IMR-90 (cell line): ENCODE data around the gene SLC38A1. TPM values are rescaled to one million over a fixed set of nuclear protein-coding genes. Genes with fewer than 3 reads are reported as not detected.

Experiments used
- ATAC-seq: fragments of 200-7000 bp; cut with Tn5 transposase; 2 replicates; pipeline ENCODE4 v1.9.1; 2020; ENCODE audit warnings: low read depth, mild to moderate bottlenecking, moderate library complexity
- BruUV-seq: library from RNA; stranded (reverse); fragments of 400-500 nt; replicated peaks from 2 replicates; lab custom pipeline; 2021; lab: Mats Ljungman, UMichigan
- CTCF ChIA-PET: fragments of 300-600 bp; formaldehyde crosslinking; extraction: SDS; loops from one replicate; lab custom pipeline; 2021; ENCODE audit warnings: antibody characterized with exemption; lab: Yijun Ruan, JAX
- POLR2A ChIA-PET: fragments of 300-600 bp; sonication (Branson Sonifier 250); formaldehyde crosslinking; loops from one replicate; lab custom pipeline; 2022; ENCODE audit warnings: antibody characterized with exemption; ENCODE audit not compliant: unreplicated experiment; lab: Charles Lee
- DNase-seq: peaks from one replicate; pipeline ENCODE4 v3.0.0; 2013
- H2AFZ ChIP-seq: replicated peaks from 2 replicates; pipeline ENCODE3; 2013; ENCODE audit warnings: low read length, mild to moderate bottlenecking; ENCODE audit not compliant: poor library complexity
- H2AK5ac ChIP-seq: 2 replicates; pipeline ENCODE4 v1.6.1; 2013; ENCODE audit warnings: low read depth, low read length, inconsistent platforms
- H2AK9ac ChIP-seq: replicated peaks from 2 replicates; pipeline ENCODE3; 2013; ENCODE audit warnings: mild to moderate bottlenecking, low read depth, low read length, moderate library complexity; ENCODE audit not compliant: poor library complexity
- H2BK120ac ChIP-seq: 2 replicates; pipeline ENCODE4 v1.6.1; 2013; ENCODE audit warnings: low read depth, low read length, inconsistent platforms
- H2BK15ac ChIP-seq: 3 replicates; pipeline ENCODE4 v1.6.1; 2013; ENCODE audit warnings: low read depth, low read length, inconsistent platforms
- H2BK20ac ChIP-seq: 2 replicates; pipeline ENCODE4 v1.6.1; 2013; ENCODE audit warnings: low read depth, mild to moderate bottlenecking, inconsistent platforms, low read length, moderate library complexity
- H2BK5ac ChIP-seq: 2 replicates; pipeline ENCODE4 v1.6.1; 2013; ENCODE audit warnings: mild to moderate bottlenecking, low read depth, low read length, inconsistent platforms; ENCODE audit not compliant: poor library complexity, severe bottlenecking
- H3K14ac ChIP-seq: replicated peaks from 2 replicates; pipeline ENCODE4 v1.6.1; 2013; ENCODE audit warnings: low read depth, low read length, inconsistent platforms
- H3K18ac ChIP-seq: 2 replicates; pipeline ENCODE4 v1.6.1; 2013; ENCODE audit warnings: low read depth, low read length, control low read depth
- H3K23ac ChIP-seq: 2 replicates; pipeline ENCODE4 v1.6.1; 2013; ENCODE audit warnings: low read depth, low read length, inconsistent platforms
- H3K27ac ChIP-seq: 2 replicates; pipeline ENCODE4 v1.5.1; 2013; ENCODE audit warnings: mild to moderate bottlenecking, control low read depth, low read length; ENCODE audit not compliant: insufficient read depth
- H3K27me3 ChIP-seq: 2 replicates; pipeline ENCODE4 v1.6.1; 2013; ENCODE audit warnings: low read length; ENCODE audit not compliant: control insufficient read depth, insufficient read depth
- H3K36me3 ChIP-seq: 2 replicates; pipeline ENCODE4 v1.6.1; 2013; ENCODE audit warnings: low read length, mixed read lengths; ENCODE audit not compliant: control insufficient read depth, insufficient read depth
- H3K4ac ChIP-seq: 2 replicates; pipeline ENCODE4 v1.6.1; 2013; ENCODE audit warnings: low read depth, low read length, inconsistent platforms
- H3K4me1 ChIP-seq: 2 replicates; pipeline ENCODE4 v1.6.1; 2013; ENCODE audit warnings: low read length, mixed read lengths; ENCODE audit not compliant: control insufficient read depth, insufficient read depth
- H3K4me2 ChIP-seq: 2 replicates; pipeline ENCODE4 v1.6.1; 2013; ENCODE audit warnings: low read depth, mild to moderate bottlenecking, control low read depth, low read length, moderate library complexity
- H3K4me3 ChIP-seq: 2 replicates; pipeline ENCODE4 v1.5.1; 2013; ENCODE audit warnings: low read depth, mild to moderate bottlenecking, control low read depth, low read length, moderate library complexity; ENCODE audit not compliant: insufficient read depth
- H3K56ac ChIP-seq: 2 replicates; pipeline ENCODE4 v1.6.1; 2013; ENCODE audit warnings: low read length, inconsistent platforms; ENCODE audit not compliant: insufficient read depth; ENCODE audit errors: extremely low read depth
- H3K79me1 ChIP-seq, 2 experiments: 2 replicates each; pipeline ENCODE4 v1.6.1; 2013; ENCODE audit warnings: low read length in 2 of 2, inconsistent platforms in 1 of 2, low read depth in 1 of 2
- H3K9ac ChIP-seq: 2 replicates; pipeline ENCODE4 v1.6.1; 2013; ENCODE audit warnings: low read depth, low read length, control low read depth
- H3K9me1 ChIP-seq: 2 replicates; pipeline ENCODE4 v1.6.1; 2013; ENCODE audit warnings: low read length, inconsistent platforms; ENCODE audit not compliant: insufficient read depth
- H3K9me3 ChIP-seq: 2 replicates; pipeline ENCODE4 v1.6.1; 2013; ENCODE audit warnings: low read length; ENCODE audit not compliant: control insufficient read depth, insufficient read depth
- H4K20me1 ChIP-seq: 2 replicates; pipeline ENCODE4 v1.6.1; 2013; ENCODE audit warnings: low read length, inconsistent platforms; ENCODE audit not compliant: insufficient read depth
- H4K5ac ChIP-seq: 2 replicates; pipeline ENCODE4 v1.6.1; 2013; ENCODE audit warnings: mild to moderate bottlenecking, low read depth, low read length, control low read depth
- H4K8ac ChIP-seq, 2 experiments: 2 replicates each; pipeline ENCODE4 v1.6.1; 2013; ENCODE audit warnings: low read depth in 2 of 2, low read length in 2 of 2, control low read depth in 1 of 2, inconsistent platforms in 1 of 2
- H4K91ac ChIP-seq: 2 replicates; pipeline ENCODE4 v1.6.1; 2013; ENCODE audit warnings: low read depth, low read length, inconsistent platforms; ENCODE audit not compliant: insufficient read depth
- BHLHE40 ChIP-seq: fragments of 150-350 bp; IDR thresholded peaks from 2 replicates; pipeline ENCODE4 v1.6.1; 2016; ENCODE audit warnings: mild to moderate bottlenecking, low read depth, low read length
- CEBPB ChIP-seq: IDR thresholded peaks from 2 replicates; pipeline ENCODE4 v1.6.1; 2012; ENCODE audit warnings: low read depth, low read length, improper control_type of control experiment
- CHD1 ChIP-seq: IDR thresholded peaks from 2 replicates; pipeline ENCODE4 v1.6.1; 2012; ENCODE audit warnings: low read depth, low read length, improper control_type of control experiment
- CTCF ChIP-seq: conservative IDR thresholded peaks from 2 replicates; pipeline ENCODE4 v1.5.1; 2012; ENCODE audit warnings: mild to moderate bottlenecking, low read depth, low read length, improper control_type of control experiment
- ELK1 ChIP-seq: fragments of 150-350 bp; IDR thresholded peaks from 2 replicates; pipeline ENCODE4 v1.6.1; 2016; ENCODE audit warnings: low read depth, mild to moderate bottlenecking, low read length, moderate library complexity, borderline replicate concordance
- FOS ChIP-seq: fragments of 150-350 bp; IDR thresholded peaks from 2 replicates; pipeline ENCODE4 v1.6.1; 2016; ENCODE audit warnings: low read depth, low read length
- MAFK ChIP-seq: IDR thresholded peaks from 2 replicates; pipeline ENCODE4 v1.6.1; 2012; ENCODE audit warnings: low read depth, low read length, improper control_type of control experiment
- MAZ ChIP-seq: IDR thresholded peaks from 2 replicates; pipeline ENCODE4 v1.6.1; 2012; ENCODE audit warnings: low read depth, mild to moderate bottlenecking, low read length, improper control_type of control experiment, moderate library complexity, borderline replicate concordance
- MXI1 ChIP-seq: IDR thresholded peaks from 2 replicates; pipeline ENCODE4 v1.6.1; 2012; ENCODE audit warnings: low read depth, mild to moderate bottlenecking, low read length, moderate library complexity, borderline replicate concordance
- NFE2L2 ChIP-seq: fragments of 150-350 bp; IDR thresholded peaks from 2 replicates; pipeline ENCODE4 v1.6.1; 2016; ENCODE audit warnings: low read depth, mild to moderate bottlenecking, low read length
- POLR2A ChIP-seq: IDR thresholded peaks from 2 replicates; pipeline ENCODE4 v1.6.1; 2012; ENCODE audit warnings: mild to moderate bottlenecking, low read depth, low read length
- RAD21 ChIP-seq: IDR thresholded peaks from 2 replicates; pipeline ENCODE4 v1.6.1; 2012; ENCODE audit warnings: low read length, improper control_type of control experiment
- RCOR1 ChIP-seq: IDR thresholded peaks from 2 replicates; pipeline ENCODE4 v1.6.1; 2012; ENCODE audit warnings: mild to moderate bottlenecking, low read length, improper control_type of control experiment; ENCODE audit not compliant: insufficient replicate concordance
- RFX5 ChIP-seq: IDR thresholded peaks from 2 replicates; pipeline ENCODE4 v1.8.0; 2012; ENCODE audit warnings: low read depth, mild to moderate bottlenecking, low read length, moderate library complexity
- SMC3 ChIP-seq: fragments of 150-350 bp; IDR thresholded peaks from 2 replicates; pipeline ENCODE4 v1.6.1; 2016; ENCODE audit warnings: low read depth, mild to moderate bottlenecking, antibody characterized with exemption, low read length, moderate library complexity
- USF2 ChIP-seq: fragments of 150-350 bp; IDR thresholded peaks from 2 replicates; pipeline ENCODE4 v1.6.1; 2017; ENCODE audit warnings: mild to moderate bottlenecking, antibody characterized with exemption, low read length, low read depth
- WGBS, 2 experiments: methylation state at CpG; one replicate each; pipeline versions ENCODE4 v1.1.5 to v1.1.7; 2013; ENCODE audit warnings: missing lambda C conversion rate in 2 of 2; ENCODE audit not compliant: insufficient read length in 1 of 2; ENCODE audit errors: extremely low coverage in 2 of 2; 5-methylcytosine and 5-hydroxymethylcytosine counted together
- dilution Hi-C: fragments of 300-500 bp; cut with HindIII; formaldehyde crosslinking; loops from one replicate; pipeline ENCODE4 v1.14.3; 2018; ENCODE audit warnings: low sequenced_read_pairs; ENCODE audit not compliant: unreplicated experiment
- in situ Hi-C: fragments of 300-500 bp; cut with MboI; formaldehyde crosslinking; loops from 3 replicates; pipeline ENCODE4 v1.14.3; 2019; ENCODE audit warnings: low sequenced_read_pairs, inconsistent platforms, mixed read lengths
- intact Hi-C: fragments of 100-400 bp; cut with micrococcal nuclease; formaldehyde crosslinking; loops from 2 replicates; pipeline ENCODE4 v1.10.0; 2022
- polyA plus RNA-seq, 3 experiments: library from polyadenylated mRNA; depleted of rRNA; stranded (reverse); fragments of >200 nt; gene quantifications; 2 replicates each; pipeline ENCODE4 v1.2.3, GENCODE V29; 2012; ENCODE audit warnings: low replicate concordance in 1 of 3
- total RNA-seq: library from RNA; depleted of rRNA; stranded (reverse); fragments of >200 nt; gene quantifications from 2 replicates; pipeline ENCODE4 v1.2.3, GENCODE V29; 2012

Gene SLC38A1
- total and polyA plus RNA-seq, 2 of the 4 experiments (the other 2 are of a cell fraction) = 22.8 to 61.5 TPM

GRCh38 chr12:46271863-46272262, 3.0 kb upstream of the SLC38A1 start:
- Histone ChIP-seq H2AK9ac (no peak overlapping the region), H3K4me2 (no peak overlapping the region), H3K9ac (no peak overlapping the region), H2AK5ac (no peak overlapping the region), H3K9me3 (no peaks in the 10 kb centered on the region), H3K4me1 (peaks cover 4% of the 10 kb centered on the region; the same call in 1 of the 2 replicates), H3K23ac (no peak overlapping the region), H3K56ac (no peak overlapping the region), H3K9me1 (0 out of 2 replicates have a peak, but pooled peaks cover 4% of the 10 kb centered on the region), H3K4ac (no peak overlapping the region), H4K91ac (no peak overlapping the region), H3K18ac (no peak overlapping the region), H3K4me3 (no peak overlapping the region), H3K27ac (no peak overlapping the region), H3K79me1 (peaks cover 8 to 11% of the 10 kb centered on the region in 2 experiments; a peak in 3 of 4 replicates), H3K36me3 (no peaks in the 10 kb centered on the region), H2AFZ (no peak overlapping the region), H4K20me1 (peaks cover under 1% of the 10 kb centered on the region; the same call in 1 of the 2 replicates), H3K27me3 (no peaks in the 10 kb centered on the region), H2BK20ac (no peak overlapping the region), H4K8ac (no peak overlapping the region), H2BK5ac (no peak overlapping the region), H3K14ac (no peak overlapping the region), H4K5ac (no peak overlapping the region), H2BK120ac (no peak overlapping the region), H2BK15ac (no peak overlapping the region)
- WGBS, 2 experiments = no CpG with 5 or more reads among the region's 2 CpGs
- dilution Hi-C loops = no loop called here
- POLR2A ChIA-PET = no interaction called here
- in situ Hi-C loops = no loop called here
- intact Hi-C loops = no loop called here
- TF ChIP-seq RFX5 (no peak), MXI1 (no peak), CEBPB (no peak), FOS (no peak), MAFK (no peak), POLR2A (no peak), SMC3 (no peak), RAD21 (no peak), CTCF (no peak), BHLHE40 (no peak), MAZ (no peak), NFE2L2 (no peak), CHD1 (no peak), USF2 (no peak), RCOR1 (no peak), ELK1 (no peak)
- BruUV-seq = no TSS peak
- CTCF ChIA-PET = no interaction called here
- no peak for ATAC-seq
- DNase-seq = no peak
